Measurements from ENCODE around the gene ALDH1A3.

GRCh38 chr15:100923902-100924301 is 44.3 kb downstream of the ALDH1A3 start:
- TF ChIP-seq POLR2A (IDR thresholded peaks at IDR 0.05), result no peak
- TF ChIP-seq, protein P1, sequence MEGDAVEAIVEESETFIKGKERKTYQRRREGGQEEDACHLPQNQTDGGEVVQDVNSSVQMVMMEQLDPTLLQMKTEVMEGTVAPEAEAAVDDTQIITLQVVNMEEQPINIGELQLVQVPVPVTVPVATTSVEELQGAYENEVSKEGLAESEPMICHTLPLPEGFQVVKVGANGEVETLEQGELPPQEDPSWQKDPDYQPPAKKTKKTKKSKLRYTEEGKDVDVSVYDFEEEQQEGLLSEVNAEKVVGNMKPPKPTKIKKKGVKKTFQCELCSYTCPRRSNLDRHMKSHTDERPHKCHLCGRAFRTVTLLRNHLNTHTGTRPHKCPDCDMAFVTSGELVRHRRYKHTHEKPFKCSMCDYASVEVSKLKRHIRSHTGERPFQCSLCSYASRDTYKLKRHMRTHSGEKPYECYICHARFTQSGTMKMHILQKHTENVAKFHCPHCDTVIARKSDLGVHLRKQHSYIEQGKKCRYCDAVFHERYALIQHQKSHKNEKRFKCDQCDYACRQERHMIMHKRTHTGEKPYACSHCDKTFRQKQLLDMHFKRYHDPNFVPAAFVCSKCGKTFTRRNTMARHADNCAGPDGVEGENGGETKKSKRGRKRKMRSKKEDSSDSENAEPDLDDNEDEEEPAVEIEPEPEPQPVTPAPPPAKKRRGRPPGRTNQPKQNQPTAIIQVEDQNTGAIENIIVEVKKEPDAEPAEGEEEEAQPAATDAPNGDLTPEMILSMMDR (IDR thresholded peaks at IDR 0.05), result no peak
- TF ChIP-seq EP300 (IDR thresholded peaks at IDR 0.05), result no peak
